Vagina (tissue), 2 donors: ENCODE measurements around the gene TNS3. TPM values are rescaled to one million over a fixed set of nuclear protein-coding genes. Genes with fewer than 3 reads are reported as not detected.

Source experiments
- DNase-seq, 2 donors: peaks; one replicate each; pipeline ENCODE4 v3.0.0-alpha.2; 2017; ENCODE audit errors: extremely low spot score in 2 of 2
- H3K27ac ChIP-seq: fragments of 200-600 bp; sonication (generic); one replicate; pipeline ENCODE4 v1.5.1; 2019
- H3K27me3 ChIP-seq: fragments of 200-600 bp; sonication (generic); one replicate; pipeline ENCODE4 v1.5.1; 2019
- H3K36me3 ChIP-seq, 2 donors: fragments of 200-600 bp; sonication (generic); one replicate each; pipeline ENCODE4 v1.5.1; 2017 to 2019
- H3K4me1 ChIP-seq: fragments of 200-600 bp; sonication (generic); one replicate; pipeline ENCODE4 v1.5.1; 2019
- H3K4me3 ChIP-seq, 2 donors: fragments of 200-600 bp; sonication (generic); 1 replicate in 1 of 2; 2 replicates in 1 of 2; pipeline ENCODE4 v1.5.1; 2016 to 2019
- H3K9me3 ChIP-seq: fragments of 200-600 bp; sonication (generic); one replicate; pipeline ENCODE4 v1.5.1; 2019
- CTCF ChIP-seq, 3 experiments: fragments of 450-650 bp in 2 of 3; fragments of 200-600 bp in 1 of 3; sonication (generic) in 1 of 3; IDR thresholded peaks; one replicate each; pipeline ENCODE4 v1.5.1; 2017 to 2019; ENCODE audit warnings: antibody characterized with exemption in 3 of 3, mild to moderate bottlenecking in 2 of 3, moderate library complexity in 2 of 3
- POLR2A ChIP-seq, 2 donors: fragments of 450-650 bp; IDR thresholded peaks; one replicate each; pipeline ENCODE4 v1.6.1; 2017; ENCODE audit warnings: antibody characterized with exemption in 2 of 2, mild to moderate bottlenecking in 2 of 2, moderate library complexity in 2 of 2
- POLR2AphosphoS5 ChIP-seq, 2 donors: sonication (generic); formaldehyde crosslinking; IDR thresholded peaks; one replicate each; pipeline ENCODE4 v1.9.0; 2017; ENCODE audit warnings: antibody characterized with exemption in 2 of 2, mild to moderate bottlenecking in 2 of 2, low read depth in 1 of 2; ENCODE audit not compliant: insufficient read depth in 1 of 2
- intact Hi-C: fragments of 100-400 bp; cut with DNase I; formaldehyde crosslinking; loops from one replicate; pipeline ENCODE4 v1.15.1; 2023
- total RNA-seq: library from RNA; depleted of rRNA; stranded (reverse); fragments of >200 nt; gene quantifications from one replicate; pipeline ENCODE4 v1.2.3, GENCODE V29; 2016

The TNS3 gene
- total RNA-seq, 1 donor from 2014 or later: 36.8 TPM

- Histone ChIP-seq H3K36me3 (no peaks in the 10 kb centered on the region), H3K4me3 (no peak overlapping the region), H3K27me3 (no peaks in the 10 kb centered on the region), H3K9me3 (no peaks in the 10 kb centered on the region), H3K4me1 (peaks cover 23% of the 10 kb centered on the region), H3K27ac (peak overlapping the region; percentile 94)
- TF ChIP-seq CTCF (IDR thresholded peaks at IDR 0.05) (no peak), POLR2AphosphoS5 (IDR thresholded peaks at IDR 0.05; ENCODE audit: insufficient read depth in 1 of 2, low read depth in 1 of 2) (no peak), POLR2A (IDR thresholded peaks at IDR 0.05) (no peak)
- peak in 1 of 2 donors; percentile 90 for DNase-seq
- intact Hi-C loops: no loop called here
These were observed 326.9 kb downstream of the TNS3 start for GRCh38 chr7:47255007-47255406.

GRCh38 chr7:47254081-47254977 is 327.6 kb downstream of the TNS3 start:
- Histone ChIP-seq H3K9me3 (no peaks in the 10 kb centered on the region), H3K27me3 (no peaks in the 10 kb centered on the region), H3K4me1 (peaks cover 23% of the 10 kb centered on the region), H3K36me3 (no peaks in the 10 kb centered on the region), H3K27ac (peak overlapping the region; percentile 94), H3K4me3 (peak overlapping the region; percentile 45 to 52)
- no peak for DNase-seq
- intact Hi-C loops: no loop called here
- TF ChIP-seq POLR2A (IDR thresholded peaks at IDR 0.05) (no peak), CTCF (IDR thresholded peaks at IDR 0.05) (peak; percentile 62 to 98 (median 80)), POLR2AphosphoS5 (IDR thresholded peaks at IDR 0.05; ENCODE audit: insufficient read depth in 1 of 2, low read depth in 1 of 2) (peak in 1 of 2 donors; percentile 44)

- Histone ChIP-seq H3K9me3 (no peaks in the 10 kb centered on the region), H3K27me3 (no peaks in the 10 kb centered on the region), H3K4me1 (peaks cover 23% of the 10 kb centered on the region), H3K27ac (peak overlapping the region; percentile 94), H3K4me3 (peak overlapping the region; percentile 45 to 52), H3K36me3 (no peaks in the 10 kb centered on the region)
- no peak for DNase-seq
- intact Hi-C loops: no loop called here
- TF ChIP-seq CTCF (IDR thresholded peaks at IDR 0.05): no peak
- TF ChIP-seq POLR2AphosphoS5 (IDR thresholded peaks at IDR 0.05; ENCODE audit: insufficient read depth in 1 of 2, low read depth in 1 of 2): peak in 1 of 2 donors; percentile 64
- no peak for TF ChIP-seq POLR2A (IDR thresholded peaks at IDR 0.05)
These were observed 328.2 kb downstream of the TNS3 start for GRCh38 chr7:47253650-47254080.

- no peak for DNase-seq
- H3K4me3 ChIP-seq: no peak overlapping the region
- intact Hi-C loops: no loop called here
- H3K36me3 ChIP-seq: no peaks in the 10 kb centered on the region
- H3K9me3 ChIP-seq: no peaks in the 10 kb centered on the region
- TF ChIP-seq CTCF (IDR thresholded peaks at IDR 0.05) (no peak), POLR2A (IDR thresholded peaks at IDR 0.05) (no peak), POLR2AphosphoS5 (IDR thresholded peaks at IDR 0.05; ENCODE audit: insufficient read depth in 1 of 2, low read depth in 1 of 2) (no peak)
- H3K27ac ChIP-seq: no peak overlapping the region
- no peaks in the 10 kb centered on the region for H3K27me3 ChIP-seq
- H3K4me1 ChIP-seq: peaks cover 23% of the 10 kb centered on the region
These were observed 329.2 kb downstream of the TNS3 start for GRCh38 chr7:47252675-47253074.

GRCh38 chr7:47249361-47249760 is 332.6 kb downstream of the TNS3 start:
- Histone ChIP-seq H3K9me3 (no peaks in the 10 kb centered on the region), H3K36me3 (no peaks in the 10 kb centered on the region), H3K27ac (no peak overlapping the region), H3K4me1 (peaks cover 13% of the 10 kb centered on the region), H3K4me3 (no peak overlapping the region), H3K27me3 (no peaks in the 10 kb centered on the region)
- TF ChIP-seq POLR2AphosphoS5 (IDR thresholded peaks at IDR 0.05; ENCODE audit: insufficient read depth in 1 of 2, low read depth in 1 of 2): no peak
- no peak for TF ChIP-seq POLR2A (IDR thresholded peaks at IDR 0.05)
- no peak for TF ChIP-seq CTCF (IDR thresholded peaks at IDR 0.05)
- no peak for DNase-seq
- intact Hi-C loops: no loop called here
